EL (cell line): Measurements from ENCODE around the gene CARD6.
A peak's percentile ranks its signal among the peaks of the same experiment; 100 is the strongest.
"Not testable (repeated sequence)": the region's sequence is repeated elsewhere in the genome, so short reads cannot be mapped to it uniquely, and the experiment has no call there.

Experiments used
- DNase-seq: peaks from one replicate; pipeline ENCODE4 v3.0.0-alpha.2; 2016

CARD6 gene

GRCh38 chr5:40841068-40841805, at the start of gene CARD6:
Gene CARD6 (plus strand): TSS chr5:40841367. CDS start chr5:40841383, 16 bp downstream.
- no peak for DNase-seq

GRCh38 chr5:40791715-40792139, 49.4 kb upstream of the CARD6 start:
- DNase-seq = peak; percentile 10

GRCh38 chr5:40792691-40793090, 48.5 kb upstream of the CARD6 start:
- not testable (repeated sequence) for DNase-seq

- DNase-seq = not testable (repeated sequence)
Observed at GRCh38 chr5:40794340-40794739, 46.8 kb upstream of the CARD6 start.

GRCh38 chr5:40794877-40795276, 46.3 kb upstream of the CARD6 start:
- not testable (repeated sequence) for DNase-seq

GRCh38 chr5:40796487-40796889, 44.7 kb upstream of the CARD6 start:
- DNase-seq = peak; percentile 41

GRCh38 chr5:40797273-40798011, 43.7 kb upstream of the CARD6 start:
- DNase-seq = peak; percentile 85

- peak; percentile 90 for DNase-seq
Observed at GRCh38 chr5:40798012-40798800, 43.0 kb upstream of the CARD6 start, which contains the start of gene PRKAA1. Gene PRKAA1 (minus strand): TSS chr5:40798374. CDS start chr5:40798189, 185 bp downstream.

- DNase-seq = no peak
Observed at GRCh38 chr5:40798801-40799210, 42.4 kb upstream of the CARD6 start.

GRCh38 chr5:40799258-40799657, 41.9 kb upstream of the CARD6 start:
- peak; percentile 12 for DNase-seq

- no peak for DNase-seq
Observed at GRCh38 chr5:40801771-40802562, 39.2 kb upstream of the CARD6 start.

- DNase-seq = no peak
Observed at GRCh38 chr5:40812125-40812524, 29.0 kb upstream of the CARD6 start.

- DNase-seq = no peak
Observed at GRCh38 chr5:40813698-40814281, 27.4 kb upstream of the CARD6 start.

- DNase-seq = no peak
Observed at GRCh38 chr5:40823459-40823858, 17.7 kb upstream of the CARD6 start.

GRCh38 chr5:40825461-40826043, 15.6 kb upstream of the CARD6 start:
- not testable (repeated sequence) for DNase-seq

GRCh38 chr5:40826489-40827187, 14.5 kb upstream of the CARD6 start:
- DNase-seq = no peak

GRCh38 chr5:40827188-40827977, 13.8 kb upstream of the CARD6 start:
- DNase-seq = no peak

GRCh38 chr5:40828021-40828631, 13.0 kb upstream of the CARD6 start:
- no peak for DNase-seq
